ENCODE data around the gene ZNF24. TPM values are rescaled to one million over a fixed set of nuclear protein-coding genes. Genes with fewer than 3 reads are reported as not detected.

Gene ZNF24
- total RNA-seq, 4 donors from 2014 or later = 30.5 to 50.7 (median 36.3) TPM

- in situ Hi-C loops (cut with MboI; ENCODE audit: low sequenced_read_pairs in 4 of 4) = no loop called here
- Histone ChIP-seq H3K27ac (no peak overlapping the region), H3K4me3 (no peak overlapping the region), H3K27me3 (no peaks in the 10 kb centered on the region), H3K36me3 (peaks cover 0 to 92% of the 10 kb centered on the region in 2 donors), H3K4me1 (peaks cover 21 to 27% of the 10 kb centered on the region in 2 donors), H3K9me3 (no peaks in the 10 kb centered on the region)
- intact Hi-C loops (cut with DNase I; ENCODE audit: low total_unique reads) = no loop called here
- ATAC-seq (no peak), DNase-seq (no peak)
- no peak for TF ChIP-seq POLR2A (IDR thresholded peaks at IDR 0.05)
- TF ChIP-seq CTCF (IDR thresholded peaks at IDR 0.05 in 4 of 5, conservative IDR thresholded peaks at IDR 0.05 in 1 of 5) = no peak
Observed at GRCh38 chr18:35335866-35336265, 8.4 kb downstream of the ZNF24 start.

- Histone ChIP-seq H3K9me3 (no peaks in the 10 kb centered on the region), H3K4me3 (no peak overlapping the region), H3K27ac (no peak overlapping the region), H3K4me1 (peaks cover 11 to 18% of the 10 kb centered on the region in 2 donors), H3K36me3 (peaks cover 0 to 86% of the 10 kb centered on the region in 2 donors), H3K27me3 (no peaks in the 10 kb centered on the region)
- ATAC-seq = no peak
- TF ChIP-seq POLR2A (IDR thresholded peaks at IDR 0.05) = no peak
- TF ChIP-seq CTCF (IDR thresholded peaks at IDR 0.05 in 4 of 5, conservative IDR thresholded peaks at IDR 0.05 in 1 of 5) = no peak
- in situ Hi-C loops (cut with MboI; ENCODE audit: low sequenced_read_pairs in 4 of 4) (no loop called here), intact Hi-C loops (cut with DNase I; ENCODE audit: low total_unique reads) (no loop called here)
- DNase-seq = no peak
Observed at GRCh38 chr18:35334821-35335220, 9.4 kb downstream of the ZNF24 start.

GRCh38 chr18:35334212-35334611 is 10.0 kb downstream of the ZNF24 start:
- Histone ChIP-seq H3K9me3 (no peaks in the 10 kb centered on the region), H3K4me3 (no peak overlapping the region), H3K27me3 (no peaks in the 10 kb centered on the region), H3K27ac (no peak overlapping the region), H3K36me3 (peaks cover 0 to 80% of the 10 kb centered on the region in 2 donors), H3K4me1 (peaks cover 7 to 15% of the 10 kb centered on the region in 2 donors)
- ATAC-seq = no peak
- no peak for DNase-seq
- TF ChIP-seq POLR2A (IDR thresholded peaks at IDR 0.05) (no peak), CTCF (IDR thresholded peaks at IDR 0.05 in 4 of 5, conservative IDR thresholded peaks at IDR 0.05 in 1 of 5) (no peak)
- in situ Hi-C loops (cut with MboI; ENCODE audit: low sequenced_read_pairs in 4 of 4) (no loop called here), intact Hi-C loops (cut with DNase I; ENCODE audit: low total_unique reads) (no loop called here)

- in situ Hi-C loops (cut with MboI; ENCODE audit: low sequenced_read_pairs in 4 of 4) (no loop called here), intact Hi-C loops (cut with DNase I; ENCODE audit: low total_unique reads) (no loop called here)
- Histone ChIP-seq H3K36me3 (peaks cover 0 to 53% of the 10 kb centered on the region in 2 donors), H3K27me3 (no peaks in the 10 kb centered on the region), H3K4me3 (no peak overlapping the region), H3K4me1 (peaks cover 0 to 15% of the 10 kb centered on the region in 2 donors), H3K27ac (no peak overlapping the region), H3K9me3 (no peaks in the 10 kb centered on the region)
- no peak for TF ChIP-seq CTCF (IDR thresholded peaks at IDR 0.05 in 4 of 5, conservative IDR thresholded peaks at IDR 0.05 in 1 of 5)
- no peak for TF ChIP-seq POLR2A (IDR thresholded peaks at IDR 0.05)
- DNase-seq (no peak), ATAC-seq (no peak)
Observed at GRCh38 chr18:35331367-35332087, 12.7 kb downstream of the ZNF24 start.
